Uterus (tissue), 4 donors: ENCODE results near the gene GSTA3. TPM values are rescaled to one million over a fixed set of nuclear protein-coding genes. Genes with fewer than 3 reads are reported as not detected.
"Not testable (repeated sequence)": the region's sequence is repeated elsewhere in the genome, so short reads cannot be mapped to it uniquely, and the experiment has no call there.

ENCODE experiments used
- DNase-seq, 2 donors: peaks; one replicate each; pipeline ENCODE4 v3.0.0-alpha.2; 2019 to 2020
- H3K27ac ChIP-seq, 2 donors: fragments of 200-600 bp; sonication (generic); 1 replicate in 1 of 2; 2 replicates in 1 of 2; pipeline ENCODE4 v1.5.1; 2016 to 2018
- H3K27me3 ChIP-seq, 2 donors: fragments of 200-600 bp; sonication (generic); one replicate each; pipeline ENCODE4 v1.5.1; 2018 to 2019; ENCODE audit warnings: control low read depth in 1 of 2
- H3K36me3 ChIP-seq, 2 donors: fragments of 200-600 bp; sonication (generic); one replicate each; pipeline ENCODE4 v1.5.1; 2019; ENCODE audit warnings: control low read depth in 1 of 2
- H3K4me1 ChIP-seq, 2 donors: fragments of 200-600 bp; sonication (generic); one replicate each; pipeline ENCODE4 v1.5.1; 2018 to 2019; ENCODE audit warnings: control low read depth in 1 of 2
- H3K4me3 ChIP-seq, 2 donors: fragments of 200-600 bp; sonication (generic); 1 replicate in 1 of 2; 2 replicates in 1 of 2; pipeline ENCODE4 v1.5.1; 2018 to 2019; ENCODE audit warnings: mild to moderate bottlenecking in 1 of 2
- H3K9me3 ChIP-seq, 2 donors: fragments of 200-600 bp; sonication (generic); one replicate each; pipeline ENCODE4 v1.5.1; 2019; ENCODE audit warnings: control low read depth in 1 of 2
- POLR2A ChIP-seq, 2 donors: fragments of 450-650 bp; IDR thresholded peaks; one replicate each; pipeline ENCODE4 v1.6.1; 2016; ENCODE audit warnings: antibody characterized with exemption in 2 of 2, mild to moderate bottlenecking in 1 of 2, moderate library complexity in 1 of 2
- intact Hi-C: fragments of 100-400 bp; cut with DNase I; formaldehyde crosslinking; loops from one replicate; pipeline ENCODE4 v1.15.1; 2023; ENCODE audit warnings: low total_unique reads
- total RNA-seq, 4 donors: library from RNA; depleted of rRNA in 3 of 4; stranded (reverse); fragments of >200 nt in 3 of 4; gene quantifications; one replicate each; pipeline versions ENCODE4 v1.1.0 to v1.2.4, GENCODE V29; 2014 to 2023
- TF ChIP-seq, protein P1 (sequence below), 4 experiments: fragments of 200-600 bp in 2 of 4; fragments of 450-650 bp in 2 of 4; sonication (generic) in 2 of 4; IDR thresholded peaks; one replicate each; pipeline ENCODE4 v1.5.1; 2016 to 2019; ENCODE audit warnings: antibody characterized with exemption in 4 of 4, mild to moderate bottlenecking in 2 of 4, moderate library complexity in 1 of 4
- donor health status: DM: yes; HTN: yes; CAD: no.

GSTA3 gene
- total RNA-seq, 4 donors from 2014 or later = 0.35 to 0.98 TPM; not detected in 2

GRCh38 chr6:52921743-52922142 is 12.2 kb upstream of the GSTA3 start:
- no peaks in the 10 kb centered on the region for H3K27me3 ChIP-seq
- DNase-seq = no peak
- TF ChIP-seq, protein P1, sequence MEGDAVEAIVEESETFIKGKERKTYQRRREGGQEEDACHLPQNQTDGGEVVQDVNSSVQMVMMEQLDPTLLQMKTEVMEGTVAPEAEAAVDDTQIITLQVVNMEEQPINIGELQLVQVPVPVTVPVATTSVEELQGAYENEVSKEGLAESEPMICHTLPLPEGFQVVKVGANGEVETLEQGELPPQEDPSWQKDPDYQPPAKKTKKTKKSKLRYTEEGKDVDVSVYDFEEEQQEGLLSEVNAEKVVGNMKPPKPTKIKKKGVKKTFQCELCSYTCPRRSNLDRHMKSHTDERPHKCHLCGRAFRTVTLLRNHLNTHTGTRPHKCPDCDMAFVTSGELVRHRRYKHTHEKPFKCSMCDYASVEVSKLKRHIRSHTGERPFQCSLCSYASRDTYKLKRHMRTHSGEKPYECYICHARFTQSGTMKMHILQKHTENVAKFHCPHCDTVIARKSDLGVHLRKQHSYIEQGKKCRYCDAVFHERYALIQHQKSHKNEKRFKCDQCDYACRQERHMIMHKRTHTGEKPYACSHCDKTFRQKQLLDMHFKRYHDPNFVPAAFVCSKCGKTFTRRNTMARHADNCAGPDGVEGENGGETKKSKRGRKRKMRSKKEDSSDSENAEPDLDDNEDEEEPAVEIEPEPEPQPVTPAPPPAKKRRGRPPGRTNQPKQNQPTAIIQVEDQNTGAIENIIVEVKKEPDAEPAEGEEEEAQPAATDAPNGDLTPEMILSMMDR (IDR thresholded peaks at IDR 0.05) = no peak
- no peak for TF ChIP-seq POLR2A (IDR thresholded peaks at IDR 0.05)
- no peaks in the 10 kb centered on the region for H3K36me3 ChIP-seq
- H3K4me1 ChIP-seq = no peaks in the 10 kb centered on the region
- H3K4me3 ChIP-seq = no peak overlapping the region
- H3K27ac ChIP-seq = no peak overlapping the region
- intact Hi-C loops = no loop called here
- no peaks in the 10 kb centered on the region for H3K9me3 ChIP-seq

DNA sequence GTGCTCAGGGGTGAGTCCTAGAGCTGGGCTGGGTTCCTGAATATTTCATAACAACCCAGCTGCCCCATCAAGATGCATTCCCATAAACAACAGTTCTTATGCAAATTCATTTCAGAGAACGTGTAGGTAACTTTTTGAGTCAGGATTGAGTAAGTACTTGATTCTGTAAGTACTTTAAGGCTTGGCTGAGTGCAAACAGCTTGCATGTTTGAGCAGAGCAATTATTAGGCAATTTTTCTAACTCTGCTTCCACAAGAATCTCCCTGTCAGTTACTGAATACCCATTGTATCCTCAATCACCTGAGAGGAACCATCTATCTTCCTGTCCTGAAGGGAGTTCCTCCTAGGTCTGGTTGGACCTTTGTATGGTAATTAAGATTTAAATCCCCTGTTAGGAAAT is 10.0 kb upstream of the GSTA3 start:
- H3K36me3 ChIP-seq, H3K9me3 ChIP-seq, DNase-seq, H3K4me3 ChIP-seq, H3K27me3 ChIP-seq, H3K27ac ChIP-seq, intact Hi-C loops, H3K4me1 ChIP-seq: not testable (repeated sequence)

DNA sequence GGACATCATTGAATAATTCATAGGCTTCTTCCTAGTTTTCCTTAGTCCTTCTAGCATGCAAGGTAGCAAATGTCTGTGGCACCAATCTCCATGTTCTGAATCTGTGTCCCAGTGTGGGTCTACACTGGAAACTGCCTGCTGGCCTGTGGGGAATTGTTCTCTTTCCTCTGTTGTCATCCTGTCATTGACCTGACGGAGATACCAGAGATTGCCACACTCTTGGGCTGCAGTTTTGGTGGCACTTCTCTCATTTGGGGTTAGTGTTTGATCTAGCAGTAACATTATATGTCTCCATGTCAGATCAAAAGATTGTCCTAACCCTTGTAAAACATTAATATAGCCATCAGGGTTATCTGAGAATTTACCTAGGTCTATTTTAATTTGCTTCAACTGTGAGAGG is 9.3 kb upstream of the GSTA3 start:
- H3K9me3 ChIP-seq, H3K27me3 ChIP-seq, intact Hi-C loops, H3K36me3 ChIP-seq, H3K4me1 ChIP-seq, DNase-seq, H3K27ac ChIP-seq, H3K4me3 ChIP-seq: not testable (repeated sequence)

DNA sequence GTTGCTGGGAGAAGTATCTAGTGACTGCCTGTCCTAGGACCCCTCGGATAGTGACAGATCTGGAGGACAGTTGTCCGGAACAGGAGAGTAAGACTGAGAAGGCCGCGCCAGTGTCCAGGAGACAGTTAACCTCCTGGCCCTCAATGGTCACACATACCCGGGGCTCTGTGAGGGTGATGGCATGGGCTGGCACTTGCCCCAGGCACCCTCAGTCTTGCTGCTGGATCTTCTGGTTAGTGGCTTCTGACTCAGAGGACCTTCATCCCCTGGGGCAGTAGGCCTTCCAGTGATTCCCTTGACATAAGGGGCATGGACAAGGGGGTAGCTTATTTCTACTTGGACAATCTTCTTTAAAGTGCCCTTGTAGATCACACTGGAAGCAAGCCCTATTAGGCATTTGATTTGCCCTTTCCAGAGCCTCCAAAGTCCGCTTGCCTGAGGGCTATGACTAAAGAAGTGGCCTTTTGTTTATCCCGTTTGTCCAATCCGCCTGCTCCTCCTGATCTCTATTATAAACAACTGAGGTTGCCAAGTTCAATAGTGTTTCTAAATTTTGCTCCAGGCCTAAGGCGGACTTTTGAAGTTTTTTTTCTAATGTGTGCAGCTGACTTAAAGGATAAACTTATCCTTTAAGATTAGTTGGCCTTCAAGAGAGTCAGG is 8.7 kb upstream of the GSTA3 start:
- H3K27ac ChIP-seq, H3K36me3 ChIP-seq, intact Hi-C loops, H3K27me3 ChIP-seq, DNase-seq, H3K4me1 ChIP-seq, H3K4me3 ChIP-seq, H3K9me3 ChIP-seq: not testable (repeated sequence)

- H3K27me3 ChIP-seq = no peaks in the 10 kb centered on the region
- no peaks in the 10 kb centered on the region for H3K36me3 ChIP-seq
Measured at GRCh38 chr6:52914516-52914915, 5.0 kb upstream of the GSTA3 start.

DNA sequence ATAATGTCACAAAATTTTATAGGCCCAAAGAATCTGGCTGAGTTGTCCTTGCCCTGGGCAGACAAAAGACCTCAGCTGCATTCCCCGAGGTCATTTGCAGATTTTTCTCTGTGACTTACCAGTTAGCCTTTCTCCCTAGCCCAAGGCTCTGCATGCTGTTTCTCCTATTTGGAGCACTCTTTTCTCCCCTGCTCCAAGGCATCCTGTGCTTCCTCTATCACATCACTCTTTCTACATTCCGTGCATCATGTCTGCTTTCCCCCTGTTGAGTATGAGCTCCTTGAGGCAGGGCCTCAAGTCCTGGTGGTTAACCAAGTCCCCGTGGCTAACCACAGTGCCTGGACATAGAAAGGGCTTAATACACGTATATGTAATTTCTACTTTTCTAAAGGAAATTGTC is 593 bp upstream of the GSTA3 start:
- no peak for TF ChIP-seq POLR2A (IDR thresholded peaks at IDR 0.05)
- TF ChIP-seq, protein P1 (IDR thresholded peaks at IDR 0.05) = no peak
- intact Hi-C loops = no loop called here

More at GRCh38 chr6:52914516-52914915, 5.0 kb upstream of the GSTA3 start:
- no peak for DNase-seq
- no peak for TF ChIP-seq POLR2A (IDR thresholded peaks at IDR 0.05)
- TF ChIP-seq, protein P1 (IDR thresholded peaks at IDR 0.05) = no peak
- Histone ChIP-seq H3K27ac (no peak overlapping the region), H3K9me3 (no peaks in the 10 kb centered on the region), H3K4me1 (no peaks in the 10 kb centered on the region), H3K4me3 (no peak overlapping the region)
- intact Hi-C loops = no loop called here

DNA sequence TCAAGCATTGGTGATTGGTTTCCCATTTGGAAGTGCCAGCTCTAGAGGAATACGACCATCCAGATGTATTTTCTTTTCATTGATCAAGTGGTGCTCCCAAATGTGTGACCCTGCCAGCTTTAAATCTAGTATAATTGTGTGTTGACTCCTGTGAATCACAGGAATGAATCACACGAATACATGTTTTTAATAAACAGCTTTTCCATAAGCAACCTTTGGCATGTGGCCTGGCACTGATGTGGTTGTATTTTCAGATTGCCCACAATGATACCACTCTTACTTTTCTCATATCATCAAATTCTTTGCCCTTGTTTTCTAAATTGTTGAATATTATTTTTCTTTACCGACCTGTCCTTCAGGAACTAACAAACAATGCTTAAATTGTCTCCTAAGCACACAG is 367 bp downstream of the GSTA3 start:
- H3K36me3 ChIP-seq = no peaks in the 10 kb centered on the region
- H3K4me3 ChIP-seq = no peak overlapping the region
- no peak overlapping the region for H3K27ac ChIP-seq
- H3K4me1 ChIP-seq = no peaks in the 10 kb centered on the region
- H3K9me3 ChIP-seq = no peaks in the 10 kb centered on the region
- intact Hi-C loops = no loop called here
- DNase-seq = no peak
- no peak for TF ChIP-seq POLR2A (IDR thresholded peaks at IDR 0.05)
- TF ChIP-seq, protein P1 (IDR thresholded peaks at IDR 0.05) = no peak
- H3K27me3 ChIP-seq = no peaks in the 10 kb centered on the region

More for the DNA sequence above, 593 bp upstream of the GSTA3 start:
- H3K9me3 ChIP-seq = no peaks in the 10 kb centered on the region
- H3K27ac ChIP-seq = no peak overlapping the region
- no peaks in the 10 kb centered on the region for H3K36me3 ChIP-seq
- DNase-seq = no peak
- no peak overlapping the region for H3K4me3 ChIP-seq
- H3K27me3 ChIP-seq = no peaks in the 10 kb centered on the region
- no peaks in the 10 kb centered on the region for H3K4me1 ChIP-seq
